ENCODE results near the gene DTX3. TPM values are rescaled to one million over a fixed set of nuclear protein-coding genes. Genes with fewer than 3 reads are reported as not detected.

DTX3 gene
- total RNA-seq, 1 experiment from 2014 or later: 57.0 TPM

DNA sequence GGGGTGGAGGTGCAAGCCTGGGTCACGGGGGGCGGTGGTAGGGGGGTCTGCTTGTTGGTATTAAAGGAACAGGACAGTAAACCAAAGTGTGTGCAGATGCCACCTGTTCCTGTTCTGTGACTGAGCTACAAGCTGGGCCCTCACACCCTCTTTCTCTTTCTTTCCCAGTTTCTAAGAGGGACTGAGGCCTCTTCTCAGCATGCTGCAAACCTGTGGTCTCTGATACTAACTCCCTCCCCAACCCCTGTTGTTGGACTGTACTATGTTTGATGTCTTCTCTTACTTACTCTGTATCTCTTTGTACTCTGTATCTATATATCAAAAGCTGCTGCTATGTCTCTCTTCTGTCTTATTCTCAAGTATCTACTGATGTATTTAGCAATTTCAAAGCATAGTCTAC is 20.6 kb upstream of the DTX3 start:
- Mint-ChIP-seq H3K9me3 (no peaks in the 10 kb centered on the region), H3K27me3 (ENCODE audit: low read depth) (0 out of 2 replicates have a peak, but pooled peaks cover 3% of the 10 kb centered on the region), H3K27ac (no peak overlapping the region), H3K4me3 (no peak overlapping the region), H3K36me3 (peaks cover 14% of the 10 kb centered on the region), H3K4me1 (no peaks in the 10 kb centered on the region; the same call in 1 of the 2 replicates)
- no peak for ATAC-seq
- DNase-seq (ENCODE audit: low spot score): no peak
- TF ChIP-seq KAT7 (CRISPR knock-in tag; IDR thresholded peaks at IDR 0.05; ENCODE audit: borderline replicate concordance) (no peak), ZNF121 (CRISPR knock-in tag; IDR thresholded peaks at IDR 0.05) (no peak), CREM (CRISPR knock-in tag; IDR thresholded peaks at IDR 0.05) (no peak), ZNF425 (CRISPR knock-in tag; conservative IDR thresholded peaks at IDR 0.05) (no peak), ZNF232 (CRISPR knock-in tag; IDR thresholded peaks at IDR 0.05) (no peak), SMAD4 (CRISPR knock-in tag; IDR thresholded peaks at IDR 0.05) (no peak), CTCF (IDR thresholded peaks at IDR 0.05) (no peak), ELF4 (CRISPR knock-in tag; IDR thresholded peaks at IDR 0.05; ENCODE audit: low read depth) (no peak), NFE2L1 (CRISPR knock-in tag; IDR thresholded peaks at IDR 0.05) (no peak)
- TF ChIP-seq, protein P1, sequence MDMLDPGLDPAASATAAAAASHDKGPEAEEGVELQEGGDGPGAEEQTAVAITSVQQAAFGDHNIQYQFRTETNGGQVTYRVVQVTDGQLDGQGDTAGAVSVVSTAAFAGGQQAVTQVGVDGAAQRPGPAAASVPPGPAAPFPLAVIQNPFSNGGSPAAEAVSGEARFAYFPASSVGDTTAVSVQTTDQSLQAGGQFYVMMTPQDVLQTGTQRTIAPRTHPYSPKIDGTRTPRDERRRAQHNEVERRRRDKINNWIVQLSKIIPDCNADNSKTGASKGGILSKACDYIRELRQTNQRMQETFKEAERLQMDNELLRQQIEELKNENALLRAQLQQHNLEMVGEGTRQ (CRISPR knock-in tag; IDR thresholded peaks at IDR 0.05): no peak
- ChIA-PET CTCF (interaction anchor here (0.6 to 4.2 kb wide), 23 partner anchors 10 to 371 kb away, joined by 3 to 74 read pairs (median 8); partner anchors contain the start of genes ARHGEF25, B4GALNT1, CYP27B1 and GLI1), POLR2A (no interaction called here)

- Mint-ChIP-seq H3K36me3 (peaks cover 9% of the 10 kb centered on the region), H3K9me3 (no peaks in the 10 kb centered on the region), H3K4me1 (no peaks in the 10 kb centered on the region; the same call in 1 of the 2 replicates), H3K27me3 (ENCODE audit: low read depth) (0 out of 2 replicates have a peak, but pooled peaks cover 3% of the 10 kb centered on the region), H3K27ac (no peak overlapping the region), H3K4me3 (no peak overlapping the region)
- DNase-seq (ENCODE audit: low spot score): no peak
- TF ChIP-seq FOXK1 (CRISPR knock-in tag; IDR thresholded peaks at IDR 0.05): no peak
- no peak for TF ChIP-seq NR2C2 (CRISPR knock-in tag; IDR thresholded peaks at IDR 0.05)
- no peak for TF ChIP-seq HMGA2 (CRISPR knock-in tag; IDR thresholded peaks at IDR 0.05)
- no peak for TF ChIP-seq IRF2 (CRISPR knock-in tag; IDR thresholded peaks at IDR 0.05; ENCODE audit: borderline replicate concordance, low read depth)
- TF ChIP-seq ZNF232 (CRISPR knock-in tag; IDR thresholded peaks at IDR 0.05): no peak
- no peak for TF ChIP-seq ATF3 (CRISPR knock-in tag; conservative IDR thresholded peaks at IDR 0.05)
- no peak for TF ChIP-seq TCF7 (CRISPR knock-in tag; IDR thresholded peaks at IDR 0.05; ENCODE audit: low read depth)
- no peak for TF ChIP-seq TEAD4 (CRISPR knock-in tag; IDR thresholded peaks at IDR 0.05)
- no peak for TF ChIP-seq JUN (CRISPR knock-in tag; IDR thresholded peaks at IDR 0.05)
- ATAC-seq: no peak
- ChIA-PET POLR2A (no interaction called here), CTCF (interaction anchor here (0.6 to 4.2 kb wide), 9 partner anchors 9 to 371 kb away, joined by 3 to 74 read pairs (median 7); partner anchors contain the start of genes ARHGEF25, B4GALNT1, CYP27B1 and GLI1)
These were observed 19.9 kb upstream of the DTX3 start for GRCh38 chr12:57584690-57585089.

GRCh38 chr12:57585156-57585555 is 19.5 kb upstream of the DTX3 start:
- Mint-ChIP-seq H3K4me1 (no peaks in the 10 kb centered on the region; the same call in none of the 2 replicates), H3K4me3 (no peak overlapping the region), H3K27ac (no peak overlapping the region), H3K36me3 (peaks cover 8% of the 10 kb centered on the region; the same call in 1 of the 2 replicates), H3K9me3 (no peaks in the 10 kb centered on the region), H3K27me3 (ENCODE audit: low read depth) (0 out of 2 replicates have a peak, but pooled peaks cover 3% of the 10 kb centered on the region)
- ChIA-PET POLR2A (interaction anchor here (0.7 kb wide), 1 partner anchor 115 kb away, joined by 10 read pairs; no protein-coding TSS in a partner anchor), CTCF (interaction anchor here (0.7 to 4.2 kb wide), 8 partner anchors 24 to 181 kb away, joined by 3 to 74 read pairs (median 4); partner anchors contain the start of genes ARHGEF25, B4GALNT1 and CYP27B1)
- DNase-seq (ENCODE audit: low spot score) (no peak), ATAC-seq (no peak)
- no peak for TF ChIP-seq SMAD4 (CRISPR knock-in tag; IDR thresholded peaks at IDR 0.05)
- no peak for TF ChIP-seq MXD4 (CRISPR knock-in tag; IDR thresholded peaks at IDR 0.05; ENCODE audit: borderline replicate concordance)
- no peak for TF ChIP-seq CREM (CRISPR knock-in tag; IDR thresholded peaks at IDR 0.05)
- TF ChIP-seq RORB (CRISPR knock-in tag; IDR thresholded peaks at IDR 0.05): no peak
- TF ChIP-seq SOX15 (CRISPR knock-in tag; IDR thresholded peaks at IDR 0.05): no peak
- no peak for TF ChIP-seq FOXP1 (CRISPR knock-in tag; IDR thresholded peaks at IDR 0.05; ENCODE audit: borderline replicate concordance)
- TF ChIP-seq GRHL2 (CRISPR knock-in tag; IDR thresholded peaks at IDR 0.05; ENCODE audit: insufficient replicate concordance, severe bottlenecking): no peak
- TF ChIP-seq KAT7 (CRISPR knock-in tag; IDR thresholded peaks at IDR 0.05; ENCODE audit: borderline replicate concordance): no peak
- no peak for TF ChIP-seq ZNF317 (CRISPR knock-in tag; IDR thresholded peaks at IDR 0.05; ENCODE audit: borderline replicate concordance, low read depth)
- TF ChIP-seq ZNF138 (CRISPR knock-in tag; conservative IDR thresholded peaks at IDR 0.05): no peak
- TF ChIP-seq ZBTB43 (CRISPR knock-in tag; IDR thresholded peaks at IDR 0.05): no peak
- no peak for TF ChIP-seq OVOL2 (CRISPR knock-in tag; IDR thresholded peaks at IDR 0.05; ENCODE audit: borderline replicate concordance)
